ENCODE data around the gene AMBRA1. TPM values are rescaled to one million over a fixed set of nuclear protein-coding genes. Genes with fewer than 3 reads are reported as not detected.

The AMBRA1 gene
- total and polyA plus RNA-seq, 11 donors = 5.6 to 23.5 (median 16.2) TPM

DNA sequence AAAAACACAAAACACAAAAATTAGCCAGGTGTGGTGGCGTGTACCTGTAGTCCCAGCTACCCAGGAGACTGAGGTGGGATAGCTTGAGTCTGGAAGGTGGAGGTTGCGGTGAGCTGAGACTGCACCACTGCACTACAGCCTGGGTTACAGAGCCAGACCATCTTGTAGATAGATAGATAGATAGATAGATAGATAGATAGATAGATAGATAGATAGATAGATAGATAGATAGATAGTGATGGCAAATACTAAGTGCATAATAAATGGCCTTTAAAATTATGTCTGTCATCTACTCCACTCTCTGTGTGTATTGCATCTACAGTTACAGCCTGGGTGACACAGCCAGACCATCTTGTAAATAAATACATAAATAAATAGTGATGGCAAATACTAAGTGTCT is 146.3 kb downstream of the AMBRA1 start:
- 96 to 98% (median 98%) methylated on average over 2 of the region's 2 CpGs for WGBS, 4 donors
- peaks cover 0 to 10% (median 9%) of the 10 kb centered on the region in 9 donors for H3K36me3 ChIP-seq
- no peak for ATAC-seq
- H3K27me3 ChIP-seq = no peaks in the 10 kb centered on the region
- no peak overlapping the region for H3K27ac ChIP-seq
- H3K9me3 ChIP-seq = no peaks in the 10 kb centered on the region
- H3K4me1 ChIP-seq = peaks cover 0 to 51% (median 33%) of the 10 kb centered on the region in 12 donors
- H3K4me3 ChIP-seq = no peak overlapping the region
- TF ChIP-seq, protein P1, sequence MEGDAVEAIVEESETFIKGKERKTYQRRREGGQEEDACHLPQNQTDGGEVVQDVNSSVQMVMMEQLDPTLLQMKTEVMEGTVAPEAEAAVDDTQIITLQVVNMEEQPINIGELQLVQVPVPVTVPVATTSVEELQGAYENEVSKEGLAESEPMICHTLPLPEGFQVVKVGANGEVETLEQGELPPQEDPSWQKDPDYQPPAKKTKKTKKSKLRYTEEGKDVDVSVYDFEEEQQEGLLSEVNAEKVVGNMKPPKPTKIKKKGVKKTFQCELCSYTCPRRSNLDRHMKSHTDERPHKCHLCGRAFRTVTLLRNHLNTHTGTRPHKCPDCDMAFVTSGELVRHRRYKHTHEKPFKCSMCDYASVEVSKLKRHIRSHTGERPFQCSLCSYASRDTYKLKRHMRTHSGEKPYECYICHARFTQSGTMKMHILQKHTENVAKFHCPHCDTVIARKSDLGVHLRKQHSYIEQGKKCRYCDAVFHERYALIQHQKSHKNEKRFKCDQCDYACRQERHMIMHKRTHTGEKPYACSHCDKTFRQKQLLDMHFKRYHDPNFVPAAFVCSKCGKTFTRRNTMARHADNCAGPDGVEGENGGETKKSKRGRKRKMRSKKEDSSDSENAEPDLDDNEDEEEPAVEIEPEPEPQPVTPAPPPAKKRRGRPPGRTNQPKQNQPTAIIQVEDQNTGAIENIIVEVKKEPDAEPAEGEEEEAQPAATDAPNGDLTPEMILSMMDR (IDR thresholded peaks at IDR 0.05) = no peak
- no peak for TF ChIP-seq POLR2A (IDR thresholded peaks at IDR 0.05)
- intact Hi-C loops (cut with DNase I) = no loop called here
- DNase-seq = no peak

DNA sequence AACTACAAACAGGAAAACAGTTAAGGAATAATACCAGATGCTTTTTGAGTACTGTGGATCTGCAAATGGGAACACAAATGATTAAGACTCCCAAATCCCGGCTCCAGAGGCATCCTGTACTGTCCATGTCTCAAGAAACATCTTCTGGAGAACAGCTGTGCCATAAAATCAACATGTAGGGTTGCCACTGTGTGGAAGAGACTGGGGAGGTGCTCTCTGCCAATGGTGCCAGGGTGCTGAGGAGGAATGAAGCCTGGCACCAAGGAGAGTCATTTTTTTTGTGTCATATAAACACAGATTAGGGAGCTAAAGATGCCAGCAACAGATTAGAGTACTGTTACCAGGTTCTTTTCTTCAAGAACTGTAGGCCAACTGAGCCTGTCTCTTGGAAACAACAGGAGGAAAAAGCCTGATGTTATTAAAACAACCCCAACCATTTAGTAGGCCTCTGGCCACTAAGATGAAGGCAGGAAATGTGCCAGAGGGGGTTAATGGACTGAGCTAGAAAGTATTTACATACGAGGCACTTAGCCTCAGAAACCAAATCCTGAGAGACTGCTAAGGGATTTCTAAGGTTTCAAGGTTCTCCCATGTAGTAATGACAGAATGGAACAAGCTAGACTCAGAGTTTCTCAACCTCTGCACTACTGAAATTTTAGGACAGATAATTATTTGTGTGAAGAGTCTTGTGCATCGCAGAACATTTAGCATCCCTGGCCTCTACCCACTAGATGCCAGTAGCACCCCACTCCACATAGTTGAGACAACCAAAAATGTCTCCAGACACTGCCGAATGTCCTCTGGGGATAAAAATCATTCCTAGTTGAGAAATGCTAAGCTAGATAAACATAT is 147.7 kb downstream of the AMBRA1 start:
- TF ChIP-seq, protein P1 (IDR thresholded peaks at IDR 0.05) = peak in 7 of 12 donors; percentile 13 to 42 (median 22)
- TF ChIP-seq POLR2A (IDR thresholded peaks at IDR 0.05) = no peak
- H3K36me3 ChIP-seq = peaks cover 0 to 24% (median 17%) of the 10 kb centered on the region in 9 donors
- no peak overlapping the region for H3K4me3 ChIP-seq
- intact Hi-C loops (cut with DNase I) = no loop called here
- peaks cover 0 to 47% (median 29%) of the 10 kb centered on the region in 12 donors for H3K4me1 ChIP-seq
- WGBS, 4 donors = 45 to 65% (median 52%) methylated on average over 4 of the region's 4 CpGs
- DNase-seq = no peak
- H3K27ac ChIP-seq = peak overlapping the region in 2 of 12 donors; percentile 10 to 21
- H3K9me3 ChIP-seq = no peaks in the 10 kb centered on the region
- H3K27me3 ChIP-seq = no peaks in the 10 kb centered on the region
- peak in 1 of 4 donors; percentile 20 for ATAC-seq

DNA sequence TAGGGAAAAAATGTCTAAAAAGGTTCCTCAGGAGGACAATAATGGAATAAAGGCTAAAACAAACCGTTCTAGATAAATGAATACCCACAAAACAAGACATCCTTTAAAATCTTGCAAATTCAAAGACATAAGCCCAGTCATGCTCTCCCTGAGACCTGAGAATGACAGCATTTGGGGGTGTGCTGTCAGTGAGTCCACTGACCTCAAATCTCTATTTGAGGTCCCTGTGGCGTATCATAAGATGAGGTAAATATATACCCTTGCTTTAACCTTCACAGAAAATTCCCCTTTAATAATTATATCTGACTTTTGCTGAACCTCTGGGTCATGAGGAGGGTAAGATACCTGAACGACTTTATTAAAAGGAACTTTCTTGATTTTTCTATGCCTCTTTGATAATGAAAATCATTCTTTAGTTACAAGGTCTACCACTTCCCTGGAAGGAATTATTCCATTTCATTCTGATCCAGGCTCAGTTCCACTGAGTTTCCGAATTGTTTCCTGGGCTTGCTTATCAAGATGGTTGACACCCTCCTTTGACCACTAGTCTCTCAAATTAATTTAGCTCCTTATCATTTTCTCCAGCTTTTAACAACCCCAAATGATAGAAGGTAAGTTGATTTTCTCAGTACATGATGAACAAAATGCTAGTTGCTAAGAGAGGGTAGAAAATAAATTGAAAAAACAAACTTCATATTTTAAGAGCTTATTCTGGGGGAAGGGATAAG is 148.5 kb downstream of the AMBRA1 start:
- peaks cover 0 to 42% (median 23%) of the 10 kb centered on the region in 12 donors for H3K4me1 ChIP-seq
- no peaks in the 10 kb centered on the region for H3K9me3 ChIP-seq
- 71 to 78% (median 75%) methylated on average over 4 of the region's 4 CpGs for WGBS, 4 donors
- ATAC-seq = no peak
- no peaks in the 10 kb centered on the region for H3K27me3 ChIP-seq
- peaks cover 0 to 29% (median 22%) of the 10 kb centered on the region in 9 donors for H3K36me3 ChIP-seq
- DNase-seq = no peak
- no peak for TF ChIP-seq POLR2A (IDR thresholded peaks at IDR 0.05)
- TF ChIP-seq, protein P1 (IDR thresholded peaks at IDR 0.05) = no peak
- intact Hi-C loops (cut with DNase I) = no loop called here
- peak overlapping the region in 1 of 12 donors; percentile 10 for H3K27ac ChIP-seq
- no peak overlapping the region for H3K4me3 ChIP-seq

DNA sequence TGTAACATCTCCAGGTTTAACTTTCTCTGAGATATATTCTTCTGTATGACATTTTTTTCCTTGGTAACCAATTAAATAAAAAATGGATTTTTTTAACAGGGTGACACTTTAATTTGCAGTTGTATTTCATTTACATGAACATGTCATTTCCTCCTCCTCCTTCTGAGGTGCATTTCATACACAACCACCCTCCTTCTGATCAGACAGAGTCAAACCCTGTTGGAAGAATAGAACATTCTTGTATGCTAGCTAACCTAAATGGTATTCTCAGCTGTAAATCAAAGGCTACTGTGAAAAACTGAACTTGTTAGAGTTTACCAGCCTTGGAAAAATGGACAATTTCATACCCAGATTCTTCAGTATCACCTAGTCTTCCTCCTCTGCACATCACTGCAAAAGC is 149.5 kb downstream of the AMBRA1 start:
- intact Hi-C loops (cut with DNase I) = no loop called here
- Histone ChIP-seq H3K27me3 (no peaks in the 10 kb centered on the region), H3K36me3 (peaks cover 0 to 29% (median 22%) of the 10 kb centered on the region in 9 donors), H3K4me1 (peaks cover 0 to 42% (median 23%) of the 10 kb centered on the region in 12 donors), H3K27ac (no peak overlapping the region), H3K4me3 (no peak overlapping the region), H3K9me3 (no peaks in the 10 kb centered on the region)
- DNase-seq = no peak
- ATAC-seq = no peak
- TF ChIP-seq, protein P1 (IDR thresholded peaks at IDR 0.05) = no peak
- no peak for TF ChIP-seq POLR2A (IDR thresholded peaks at IDR 0.05)
